Ishikawa (cell line): ENCODE measurements around the gene ZDHHC1.

ENCODE experiments used
- CEBPB ChIP-seq: IDR thresholded peaks from 2 replicates; pipeline ENCODE4 v1.6.1; 2012
- CREB1 ChIP-seq: IDR thresholded peaks from 2 replicates; pipeline ENCODE4 v1.6.1; 2012; ENCODE audit warnings: low read depth
- EP300 ChIP-seq: IDR thresholded peaks from 2 replicates; pipeline ENCODE4 v1.6.1; 2012; ENCODE audit warnings: borderline replicate concordance
- FOXM1 ChIP-seq: IDR thresholded peaks from 2 replicates; pipeline ENCODE4 v1.6.1; 2012; ENCODE audit warnings: low read depth, borderline replicate concordance
- NFIC ChIP-seq: IDR thresholded peaks from 2 replicates; pipeline ENCODE4 v1.6.1; 2012
- RAD21 ChIP-seq: IDR thresholded peaks from 2 replicates; pipeline ENCODE4 v1.6.1; 2012; ENCODE audit warnings: low read depth
- TAF1 ChIP-seq: IDR thresholded peaks from 2 replicates; pipeline ENCODE4 v1.6.1; 2012; ENCODE audit warnings: low read depth, mild to moderate bottlenecking
- TCF12 ChIP-seq: IDR thresholded peaks from 2 replicates; pipeline ENCODE4 v1.6.1; 2012; ENCODE audit warnings: low read depth
- YY1 ChIP-seq: IDR thresholded peaks from 2 replicates; pipeline ENCODE4 v1.6.1; 2012; ENCODE audit warnings: low read depth
- ZBTB7A ChIP-seq: IDR thresholded peaks from 2 replicates; pipeline ENCODE4 v1.6.1; 2012; ENCODE audit warnings: low read depth
- TF ChIP-seq, protein P1 (sequence below): IDR thresholded peaks from 2 replicates; pipeline ENCODE4 v1.6.1; 2012
- TF ChIP-seq, protein P2 (sequence below): IDR thresholded peaks from 2 replicates; pipeline ENCODE4 v1.6.1; 2012; ENCODE audit warnings: low read depth, mild to moderate bottlenecking

DNA sequence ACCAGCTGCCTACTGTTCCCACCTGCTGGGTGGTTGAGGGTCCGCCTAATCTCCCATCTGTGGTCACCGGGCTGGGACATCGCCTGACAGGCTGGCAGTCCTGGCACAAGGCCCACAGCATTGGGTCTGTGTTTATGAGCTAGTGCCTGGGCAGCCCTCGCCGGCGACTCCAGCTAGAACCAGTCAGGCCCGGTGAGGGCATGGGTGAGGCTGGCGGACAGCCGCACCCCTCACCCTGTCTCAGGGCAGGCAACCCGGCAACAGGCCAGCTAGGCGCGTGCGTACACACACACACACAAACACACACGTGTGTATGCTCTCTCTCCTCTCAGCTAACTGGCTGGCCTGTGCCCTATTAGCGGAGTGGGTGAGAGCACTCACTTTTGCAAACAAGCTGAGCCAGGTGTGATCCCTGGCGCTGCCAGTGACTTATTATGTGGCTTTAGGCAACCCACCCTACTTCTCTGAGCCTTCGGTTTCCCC, 25.0 kb upstream of the ZDHHC1 start:
- TF ChIP-seq RAD21 = no peak
- TF ChIP-seq ZBTB7A = no peak
- peak; percentile 50; the same call in 1 of the 2 replicates for TF ChIP-seq NFIC
- no peak for TF ChIP-seq CEBPB
- TF ChIP-seq CREB1 = no peak
- TF ChIP-seq FOXM1 = no peak
- no peak; the same call in 1 of the 2 replicates for TF ChIP-seq EP300
- TF ChIP-seq YY1 = no peak
- TF ChIP-seq, protein P1, sequence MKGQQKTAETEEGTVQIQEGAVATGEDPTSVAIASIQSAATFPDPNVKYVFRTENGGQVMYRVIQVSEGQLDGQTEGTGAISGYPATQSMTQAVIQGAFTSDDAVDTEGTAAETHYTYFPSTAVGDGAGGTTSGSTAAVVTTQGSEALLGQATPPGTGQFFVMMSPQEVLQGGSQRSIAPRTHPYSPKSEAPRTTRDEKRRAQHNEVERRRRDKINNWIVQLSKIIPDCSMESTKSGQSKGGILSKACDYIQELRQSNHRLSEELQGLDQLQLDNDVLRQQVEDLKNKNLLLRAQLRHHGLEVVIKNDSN = no peak
- no peak for TF ChIP-seq TAF1
- TF ChIP-seq, protein P2, sequence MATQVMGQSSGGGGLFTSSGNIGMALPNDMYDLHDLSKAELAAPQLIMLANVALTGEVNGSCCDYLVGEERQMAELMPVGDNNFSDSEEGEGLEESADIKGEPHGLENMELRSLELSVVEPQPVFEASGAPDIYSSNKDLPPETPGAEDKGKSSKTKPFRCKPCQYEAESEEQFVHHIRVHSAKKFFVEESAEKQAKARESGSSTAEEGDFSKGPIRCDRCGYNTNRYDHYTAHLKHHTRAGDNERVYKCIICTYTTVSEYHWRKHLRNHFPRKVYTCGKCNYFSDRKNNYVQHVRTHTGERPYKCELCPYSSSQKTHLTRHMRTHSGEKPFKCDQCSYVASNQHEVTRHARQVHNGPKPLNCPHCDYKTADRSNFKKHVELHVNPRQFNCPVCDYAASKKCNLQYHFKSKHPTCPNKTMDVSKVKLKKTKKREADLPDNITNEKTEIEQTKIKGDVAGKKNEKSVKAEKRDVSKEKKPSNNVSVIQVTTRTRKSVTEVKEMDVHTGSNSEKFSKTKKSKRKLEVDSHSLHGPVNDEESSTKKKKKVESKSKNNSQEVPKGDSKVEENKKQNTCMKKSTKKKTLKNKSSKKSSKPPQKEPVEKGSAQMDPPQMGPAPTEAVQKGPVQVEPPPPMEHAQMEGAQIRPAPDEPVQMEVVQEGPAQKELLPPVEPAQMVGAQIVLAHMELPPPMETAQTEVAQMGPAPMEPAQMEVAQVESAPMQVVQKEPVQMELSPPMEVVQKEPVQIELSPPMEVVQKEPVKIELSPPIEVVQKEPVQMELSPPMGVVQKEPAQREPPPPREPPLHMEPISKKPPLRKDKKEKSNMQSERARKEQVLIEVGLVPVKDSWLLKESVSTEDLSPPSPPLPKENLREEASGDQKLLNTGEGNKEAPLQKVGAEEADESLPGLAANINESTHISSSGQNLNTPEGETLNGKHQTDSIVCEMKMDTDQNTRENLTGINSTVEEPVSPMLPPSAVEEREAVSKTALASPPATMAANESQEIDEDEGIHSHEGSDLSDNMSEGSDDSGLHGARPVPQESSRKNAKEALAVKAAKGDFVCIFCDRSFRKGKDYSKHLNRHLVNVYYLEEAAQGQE = no peak
- no peak for TF ChIP-seq TCF12
